Mesodermal cell (in vitro differentiated cells): ENCODE results near the gene ZDHHC19. TPM values are rescaled to one million over a fixed set of nuclear protein-coding genes. Genes with fewer than 3 reads are reported as not detected.
"Not testable (repeated sequence)": the region's sequence is repeated elsewhere in the genome, so short reads cannot be mapped to it uniquely, and the experiment has no call there.

Source experiments
- H3K27ac ChIP-seq: 2 replicates; pipeline ENCODE4 v1.7.0; 2013; ENCODE audit warnings: mild to moderate bottlenecking, low read depth, low read length, moderate library complexity; ENCODE audit not compliant: severe bottlenecking
- H3K36me3 ChIP-seq: 2 replicates; pipeline ENCODE4 v1.7.1; 2013; ENCODE audit warnings: mild to moderate bottlenecking, low read length, moderate library complexity; ENCODE audit not compliant: control insufficient read depth, insufficient read depth
- H3K4me1 ChIP-seq: one replicate; pipeline ENCODE4 v1.7.1; 2013; ENCODE audit warnings: mild to moderate bottlenecking, low read length; ENCODE audit not compliant: insufficient read depth, control insufficient read depth, poor library complexity, severe bottlenecking
- H3K4me3 ChIP-seq: 2 replicates; pipeline ENCODE4 v1.7.0; 2013; ENCODE audit warnings: low read length, control low read depth, mild to moderate bottlenecking; ENCODE audit not compliant: insufficient read depth, poor library complexity, severe bottlenecking; ENCODE audit errors: extremely low read depth
- H3K9me3 ChIP-seq: 2 replicates; pipeline ENCODE4 v1.7.1; 2013; ENCODE audit warnings: mild to moderate bottlenecking, low read length, moderate library complexity; ENCODE audit not compliant: control insufficient read depth
- WGBS, 2 experiments: methylation state at CpG; one replicate each; pipeline ENCODE4 v1.1.5; 2013; ENCODE audit warnings: missing lambda C conversion rate in 2 of 2; ENCODE audit not compliant: insufficient coverage in 2 of 2; 5-methylcytosine and 5-hydroxymethylcytosine counted together
- polyA plus RNA-seq, 2 experiments: library from polyadenylated mRNA; stranded (reverse); fragments of 50-300 nt; gene quantifications; one replicate each; pipeline ENCODE4 v1.2.3, GENCODE V29; 2013

ZDHHC19 gene
- not detected for polyA plus RNA-seq (2013, experiment 1 of 2)
- not detected for polyA plus RNA-seq (2013, experiment 2 of 2)

GRCh38 chr3:196210673-196211556 is at the start of gene ZDHHC19:
Gene ZDHHC19, minus strand, starts transcription at chr3:196211400. Its CDS starts 85 bp downstream, at chr3:196211315.
- WGBS, 2 experiments: 82 to 83% methylated on average over 14 to 20 of the region's 23 CpGs
- H3K27ac ChIP-seq: no peak within 1 kb of the TSS

GRCh38 chr3:196260784-196261183 is 49.6 kb upstream of the ZDHHC19 start:
- Histone ChIP-seq H3K27ac (no peak overlapping the region), H3K4me1 (no peaks in the 10 kb centered on the region), H3K9me3 (no peaks in the 10 kb centered on the region), H3K4me3 (no peak overlapping the region), H3K36me3 (peaks cover 63% of the 10 kb centered on the region)
- 90 to 100% methylated on average over 2 to 3 of the region's 4 CpGs for WGBS, 2 experiments

More at GRCh38 chr3:196210673-196211556, at the start of gene ZDHHC19:
- Histone ChIP-seq H3K36me3 (no peaks in the 10 kb centered on the region), H3K4me1 (peaks cover 5% of the 10 kb centered on the region), H3K4me3 (no peak within 1 kb of the TSS), H3K9me3 (no peaks in the 10 kb centered on the region)

- 90 to 91% methylated on average over 1 of the region's 1 CpG for WGBS, 2 experiments
- no peaks in the 10 kb centered on the region for H3K9me3 ChIP-seq
- H3K36me3 ChIP-seq: peaks cover 61% of the 10 kb centered on the region
- no peaks in the 10 kb centered on the region for H3K4me1 ChIP-seq
- no peak overlapping the region for H3K4me3 ChIP-seq
- H3K27ac ChIP-seq: no peak overlapping the region
Observed at GRCh38 chr3:196255776-196256175, 44.6 kb upstream of the ZDHHC19 start.

- Histone ChIP-seq H3K4me3 (no peak overlapping the region), H3K4me1 (no peaks in the 10 kb centered on the region), H3K9me3 (no peaks in the 10 kb centered on the region), H3K27ac (no peak overlapping the region), H3K36me3 (peaks cover 56% of the 10 kb centered on the region)
- WGBS, 2 experiments: 100% methylated on average over 1 of the region's 5 CpGs
Observed at GRCh38 chr3:196254376-196255283, 43.4 kb upstream of the ZDHHC19 start.

GRCh38 chr3:196251918-196252317 is 40.7 kb upstream of the ZDHHC19 start:
- peaks cover 58% of the 10 kb centered on the region for H3K36me3 ChIP-seq
- H3K4me1 ChIP-seq: no peaks in the 10 kb centered on the region
- H3K27ac ChIP-seq: no peak overlapping the region
- 94 to 97% methylated on average over 13 to 14 of the region's 16 CpGs for WGBS, 2 experiments
- H3K9me3 ChIP-seq: no peaks in the 10 kb centered on the region
- no peak overlapping the region for H3K4me3 ChIP-seq

GRCh38 chr3:196246612-196247308 is 35.6 kb upstream of the ZDHHC19 start:
- 94 to 100% methylated on average over 3 to 5 of the region's 13 CpGs for WGBS, 2 experiments
- Histone ChIP-seq H3K4me3 (no peak overlapping the region), H3K36me3 (peaks cover 56% of the 10 kb centered on the region), H3K9me3 (peaks cover 5% of the 10 kb centered on the region), H3K4me1 (no peaks in the 10 kb centered on the region), H3K27ac (no peak overlapping the region)

- H3K9me3 ChIP-seq, H3K4me3 ChIP-seq, H3K4me1 ChIP-seq, H3K27ac ChIP-seq: not testable (repeated sequence)
- H3K36me3 ChIP-seq: peaks cover 75% of the 10 kb centered on the region
- WGBS, 2 experiments: 94 to 99% methylated on average over 15 to 28 of the region's 34 CpGs
Observed at GRCh38 chr3:196244166-196244565, 33.0 kb upstream of the ZDHHC19 start.

- Histone ChIP-seq H3K4me1 (no peaks in the 10 kb centered on the region), H3K36me3 (peaks cover 81% of the 10 kb centered on the region), H3K27ac (no peak overlapping the region), H3K9me3 (peaks cover 5% of the 10 kb centered on the region), H3K4me3 (no peak overlapping the region)
- 40 to 92% methylated on average over 1 to 8 of the region's 8 CpGs for WGBS, 2 experiments
Observed at GRCh38 chr3:196241704-196242103, 30.5 kb upstream of the ZDHHC19 start.

GRCh38 chr3:196240424-196240823 is 29.2 kb upstream of the ZDHHC19 start:
- Histone ChIP-seq H3K36me3 (peaks cover 80% of the 10 kb centered on the region), H3K27ac (no peak overlapping the region), H3K9me3 (no peaks in the 10 kb centered on the region), H3K4me3 (no peak overlapping the region), H3K4me1 (no peaks in the 10 kb centered on the region)
- WGBS, 2 experiments: no CpG with 5 or more reads among the region's 4 CpGs
